ENCODE results near the gene ZNF814. TPM values are rescaled to one million over a fixed set of nuclear protein-coding genes. Genes with fewer than 3 reads are reported as not detected.

Gene ZNF814
- total and polyA plus RNA-seq, 3 experiments from 2014 or later = 21.2 to 38.7 (median 38.5) TPM

- Histone ChIP-seq H3K4me3 (ENCODE audit: low read length) (no peak overlapping the region), H3K4me1 (ENCODE audit: insufficient read depth, low read length) (no peaks in the 10 kb centered on the region), H3K27ac (ENCODE audit: low read depth, low read length) (no peak overlapping the region), H3K9me3 (ENCODE audit: low read length) (no peaks in the 10 kb centered on the region), H3K36me3 (ENCODE audit: insufficient read depth, low read length) (no peaks in the 10 kb centered on the region), H3K27me3 (ENCODE audit: insufficient read depth, low read length, poor library complexity, severe bottlenecking) (no peaks in the 10 kb centered on the region)
- no peak overlapping the region for H3K27ac Mint-ChIP-seq
- peaks cover 11 to 39% (median 28%) of the 10 kb centered on the region in 3 donors for H3K4me1 Mint-ChIP-seq
- no peaks in the 10 kb centered on the region for H3K9me3 Mint-ChIP-seq
- no peak for DNase-seq
- ChIA-PET CTCF (no interaction called here), POLR2A (no interaction called here)
- H3K36me3 Mint-ChIP-seq = peaks cover 11 to 32% (median 21%) of the 10 kb centered on the region in 3 donors
- no peaks in the 10 kb centered on the region for H3K27me3 Mint-ChIP-seq
- H3K4me3 Mint-ChIP-seq = no peak overlapping the region
Measured at GRCh38 chr19:57802269-57802668, 86.6 kb downstream of the ZNF814 start.

GRCh38 chr19:57800696-57801095 lies 88.1 kb downstream of the ZNF814 start:
- Histone ChIP-seq H3K36me3 (ENCODE audit: insufficient read depth, low read length) (peaks cover 6% of the 10 kb centered on the region), H3K4me1 (ENCODE audit: insufficient read depth, low read length) (no peaks in the 10 kb centered on the region), H3K9me3 (ENCODE audit: low read length) (no peaks in the 10 kb centered on the region), H3K27ac (ENCODE audit: low read depth, low read length) (no peak overlapping the region), H3K4me3 (ENCODE audit: low read length) (no peak overlapping the region), H3K27me3 (ENCODE audit: insufficient read depth, low read length, poor library complexity, severe bottlenecking) (no peaks in the 10 kb centered on the region)
- Mint-ChIP-seq H3K27ac (no peak overlapping the region), H3K4me3 (no peak overlapping the region), H3K27me3 (no peaks in the 10 kb centered on the region), H3K36me3 (peaks cover 7 to 40% (median 30%) of the 10 kb centered on the region in 3 donors), H3K9me3 (peaks cover 0 to under 1% (median 0%) of the 10 kb centered on the region in 5 donors), H3K4me1 (peaks cover 11 to 38% (median 28%) of the 10 kb centered on the region in 3 donors)
- no peak for DNase-seq
- ChIA-PET POLR2A (no interaction called here), CTCF (no interaction called here)

Other genes with a start within 250 kb of the ZNF814 start
- not detected for gene ZSCAN4, start 220.1 kb downstream of the ZNF814 start, total RNA-seq
- gene ZSCAN4, start 220.1 kb downstream of the ZNF814 start, polyA plus RNA-seq = not detected
- 10 to 100 TPM; 14.5 to 15.6 TPM for gene ZNF551, start 207.1 kb downstream of the ZNF814 start, total RNA-seq
- 7.8 TPM for gene ZNF551, start 207.1 kb downstream of the ZNF814 start, polyA plus RNA-seq
- gene ZNF154, start 179.8 kb downstream of the ZNF814 start, total RNA-seq = 1 to 10 TPM; 6.5 to 7.7 TPM
- gene ZNF154, start 179.8 kb downstream of the ZNF814 start, polyA plus RNA-seq = 2.2 TPM
- 10 to 100 TPM; 10.6 to 11.0 TPM for gene ZNF671, start 161.4 kb downstream of the ZNF814 start, total RNA-seq
- 24.3 TPM for gene ZNF671, start 161.4 kb downstream of the ZNF814 start, polyA plus RNA-seq
- 10 to 100 TPM; 13.3 to 17.2 TPM for gene ZNF776, start 142.2 kb downstream of the ZNF814 start, total RNA-seq
- 7.0 TPM for gene ZNF776, start 142.2 kb downstream of the ZNF814 start, polyA plus RNA-seq
- 10 to 100 TPM; 15.6 to 17.1 TPM for gene ZNF586, start 119.4 kb downstream of the ZNF814 start, total RNA-seq
- gene ZNF586, start 119.4 kb downstream of the ZNF814 start, polyA plus RNA-seq = 18.6 TPM
- 10 to 100 TPM in 1 of 2 experiments, 1 to 10 TPM in 1; 7.2 to 10.6 TPM for gene ZNF552, start 74.1 kb downstream of the ZNF814 start, total RNA-seq
- gene ZNF552, start 74.1 kb downstream of the ZNF814 start, polyA plus RNA-seq = 11.3 TPM
- gene ZNF587B, start 58.7 kb downstream of the ZNF814 start, total RNA-seq = 10 to 100 TPM; 24.8 to 25.4 TPM
- 1.4 TPM for gene ZNF587B, start 58.7 kb downstream of the ZNF814 start, polyA plus RNA-seq
- 10 to 100 TPM; 24.2 to 27.2 TPM for gene ZNF587, start 39.2 kb downstream of the ZNF814 start, total RNA-seq
- 4.8 TPM for gene ZNF587, start 39.2 kb downstream of the ZNF814 start, polyA plus RNA-seq
- 10 to 100 TPM; 15.8 to 16.8 TPM for gene ZNF417, start 27.6 kb upstream of the ZNF814 start, total RNA-seq
- gene ZNF417, start 27.6 kb upstream of the ZNF814 start, polyA plus RNA-seq = 4.4 TPM
- 1 to 10 TPM; 5.1 to 6.7 TPM for gene ZNF418, start 46.4 kb upstream of the ZNF814 start, total RNA-seq
- gene ZNF418, start 46.4 kb upstream of the ZNF814 start, polyA plus RNA-seq = 3.3 TPM
- 1 to 10 TPM; 7.2 to 8.8 TPM for gene ZNF256, start 58.7 kb upstream of the ZNF814 start, total RNA-seq
- 4.5 TPM for gene ZNF256, start 58.7 kb upstream of the ZNF814 start, polyA plus RNA-seq
- under 1 TPM in 1 of 2 experiments, not detected in 1; 0.33 TPM for gene C19orf18, start 85.5 kb upstream of the ZNF814 start, total RNA-seq
- gene C19orf18, start 85.5 kb upstream of the ZNF814 start, polyA plus RNA-seq = 0.41 TPM
- 1 to 10 TPM; 8.2 to 8.7 TPM for gene ZNF606, start 113.8 kb upstream of the ZNF814 start, total RNA-seq
- gene ZNF606, start 113.8 kb upstream of the ZNF814 start, polyA plus RNA-seq = 3.9 TPM
- gene ZSCAN1, start 145.0 kb upstream of the ZNF814 start, total RNA-seq = not detected
- not detected for gene ZSCAN1, start 145.0 kb upstream of the ZNF814 start, polyA plus RNA-seq
- 1 to 10 TPM; 1.0 to 1.4 TPM for gene ZNF135, start 170.2 kb upstream of the ZNF814 start, total RNA-seq
- gene ZNF135, start 170.2 kb upstream of the ZNF814 start, polyA plus RNA-seq = 1.4 TPM
- 10 to 100 TPM; 22.4 to 24.0 TPM for gene ZSCAN18, start 209.2 kb upstream of the ZNF814 start, total RNA-seq
- 21.4 TPM for gene ZSCAN18, start 209.2 kb upstream of the ZNF814 start, polyA plus RNA-seq